Stomach smooth muscle (tissue), 2 donors: ENCODE results near the gene KCNG4.

Source experiments
- H3K27ac ChIP-seq: one replicate; pipeline ENCODE4 v1.7.0; 2013; ENCODE audit warnings: mild to moderate bottlenecking, low read length, inconsistent platforms
- H3K27me3 ChIP-seq, 2 donors: one replicate each; pipeline ENCODE4 v1.7.0; 2013; ENCODE audit warnings: low read length in 2 of 2; ENCODE audit not compliant: insufficient read depth in 2 of 2, control insufficient read depth in 1 of 2
- H3K36me3 ChIP-seq, 2 donors: one replicate each; pipeline ENCODE4 v1.7.0; 2013; ENCODE audit warnings: low read length in 2 of 2; ENCODE audit not compliant: control insufficient read depth in 2 of 2, insufficient read depth in 2 of 2
- H3K4me1 ChIP-seq: one replicate; pipeline ENCODE4 v1.7.0; 2013; ENCODE audit warnings: low read length; ENCODE audit not compliant: control insufficient read depth, insufficient read depth
- H3K4me3 ChIP-seq, 2 donors: one replicate each; pipeline ENCODE4 v1.7.0; 2013; ENCODE audit warnings: low read length in 2 of 2
- H3K9ac ChIP-seq, 2 donors: one replicate each; pipeline ENCODE4 v1.7.0; 2013; ENCODE audit warnings: low read length in 2 of 2, mild to moderate bottlenecking in 1 of 2
- H3K9me3 ChIP-seq, 2 donors: one replicate each; pipeline ENCODE4 v1.7.0; 2013; ENCODE audit warnings: low read length in 2 of 2; ENCODE audit not compliant: control insufficient read depth in 2 of 2
- donor health status: healthy.
- donor health status: Pancreatic carcinoma.

KCNG4 gene

DNA sequence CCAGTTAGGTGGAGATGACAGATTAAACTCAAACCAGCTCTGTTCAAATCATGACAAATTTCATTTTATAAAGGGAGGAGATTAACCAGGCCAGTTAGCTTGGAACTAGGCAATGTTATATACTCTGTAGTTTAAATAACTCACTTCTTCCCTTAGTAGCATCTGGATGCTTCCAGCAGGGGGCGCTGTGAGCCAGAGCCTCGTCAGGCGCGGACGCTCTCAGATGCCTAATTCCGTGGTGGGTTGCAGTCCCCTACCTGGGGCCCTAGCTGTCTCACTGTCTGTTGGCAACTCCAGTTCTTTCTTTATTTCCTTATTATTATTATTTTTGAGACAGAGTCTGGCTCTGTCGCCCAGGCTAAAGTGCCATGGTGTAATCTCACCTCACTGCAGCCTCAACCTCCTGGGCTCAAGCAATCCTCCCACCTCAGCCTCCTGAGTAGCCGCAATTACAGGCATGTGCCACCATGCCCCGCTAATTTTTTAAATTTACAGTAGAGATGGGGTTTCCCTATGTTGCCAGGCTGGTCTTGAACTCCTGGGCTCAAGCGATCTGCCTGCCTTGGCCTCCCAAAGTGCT is 37.5 kb upstream of the KCNG4 start:
- Histone ChIP-seq H3K4me3 (no peak overlapping the region), H3K4me1 (no peaks in the 10 kb centered on the region), H3K9ac (no peak overlapping the region), H3K36me3 (no peaks in the 10 kb centered on the region), H3K27ac (no peak overlapping the region), H3K27me3 (peaks cover 5 to 7% of the 10 kb centered on the region in 2 donors), H3K9me3 (no peaks in the 10 kb centered on the region)

- Histone ChIP-seq H3K4me3 (no peak overlapping the region), H3K9me3 (no peaks in the 10 kb centered on the region), H3K27ac (no peak overlapping the region), H3K9ac (no peak overlapping the region), H3K4me1 (no peaks in the 10 kb centered on the region), H3K27me3 (peaks cover 5 to 7% of the 10 kb centered on the region in 2 donors), H3K36me3 (no peaks in the 10 kb centered on the region)
Observed at GRCh38 chr16:84275585-84276151, 35.9 kb upstream of the KCNG4 start.

DNA sequence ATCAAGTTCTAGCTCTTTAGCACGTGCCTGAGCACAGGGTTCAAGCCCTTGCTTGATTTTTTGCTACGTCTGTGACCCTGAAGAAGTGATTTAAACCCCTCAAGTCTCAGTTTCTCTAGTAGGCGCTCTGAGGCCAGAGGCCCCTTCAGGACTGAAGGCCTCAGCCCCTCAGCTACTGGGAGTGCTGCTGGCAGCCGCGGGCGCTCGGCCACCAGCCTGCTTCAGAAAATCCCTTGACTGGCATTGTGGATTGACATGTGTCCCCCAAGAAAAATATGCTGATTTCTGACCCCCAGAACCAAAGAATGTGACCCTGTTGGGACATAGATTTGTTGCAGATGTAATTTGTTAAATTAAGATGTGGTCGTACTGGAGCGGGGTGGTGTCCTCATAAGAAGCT is 34.7 kb upstream of the KCNG4 start:
- H3K36me3 ChIP-seq = no peaks in the 10 kb centered on the region
- H3K27me3 ChIP-seq = peaks cover 5 to 7% of the 10 kb centered on the region in 2 donors
- H3K9ac ChIP-seq = no peak overlapping the region
- H3K4me1 ChIP-seq = no peaks in the 10 kb centered on the region
- no peak overlapping the region for H3K4me3 ChIP-seq
- H3K9me3 ChIP-seq = no peaks in the 10 kb centered on the region
- no peak overlapping the region for H3K27ac ChIP-seq

GRCh38 chr16:84272740-84273320 is 33.0 kb upstream of the KCNG4 start:
- Histone ChIP-seq H3K9me3 (no peaks in the 10 kb centered on the region), H3K27me3 (peaks cover 5 to 10% of the 10 kb centered on the region in 2 donors), H3K4me3 (no peak overlapping the region), H3K9ac (no peak overlapping the region), H3K27ac (no peak overlapping the region), H3K36me3 (no peaks in the 10 kb centered on the region), H3K4me1 (no peaks in the 10 kb centered on the region)

DNA sequence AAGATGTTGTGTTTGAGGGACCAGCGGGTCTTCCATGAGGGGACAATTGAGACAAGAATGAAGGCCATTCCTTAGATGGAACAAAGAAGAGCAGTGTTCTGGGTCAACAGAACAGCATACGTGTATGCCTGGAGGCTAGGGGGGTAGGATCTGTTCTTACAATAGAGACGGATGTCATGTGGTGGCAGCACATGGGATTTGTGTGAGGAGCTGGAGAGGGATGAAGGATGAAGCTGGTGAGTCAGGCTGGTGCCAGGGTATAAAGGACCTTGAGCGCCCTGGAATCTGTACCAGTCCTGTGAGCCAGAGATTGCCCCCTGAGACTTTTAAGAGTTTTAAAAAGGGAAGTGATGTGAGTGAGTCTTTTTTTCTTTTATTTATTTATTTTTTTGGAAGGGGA is 32.1 kb upstream of the KCNG4 start:
- Histone ChIP-seq H3K9ac (no peak overlapping the region), H3K9me3 (no peaks in the 10 kb centered on the region), H3K4me3 (no peak overlapping the region), H3K27me3 (peaks cover 5 to 10% of the 10 kb centered on the region in 2 donors), H3K36me3 (no peaks in the 10 kb centered on the region), H3K4me1 (no peaks in the 10 kb centered on the region), H3K27ac (no peak overlapping the region)

- Histone ChIP-seq H3K9me3 (no peaks in the 10 kb centered on the region), H3K9ac (no peak overlapping the region), H3K27ac (no peak overlapping the region), H3K36me3 (no peaks in the 10 kb centered on the region), H3K27me3 (peaks cover 5 to 10% of the 10 kb centered on the region in 2 donors), H3K4me3 (no peak overlapping the region), H3K4me1 (no peaks in the 10 kb centered on the region)
Observed at GRCh38 chr16:84271037-84271436, 31.2 kb upstream of the KCNG4 start.

GRCh38 chr16:84270531-84270930 is 30.7 kb upstream of the KCNG4 start:
- H3K9ac ChIP-seq = no peak overlapping the region
- H3K9me3 ChIP-seq = no peaks in the 10 kb centered on the region
- no peak overlapping the region for H3K4me3 ChIP-seq
- H3K36me3 ChIP-seq = no peaks in the 10 kb centered on the region
- H3K27me3 ChIP-seq = peaks cover 5 to 10% of the 10 kb centered on the region in 2 donors
- H3K4me1 ChIP-seq = no peaks in the 10 kb centered on the region
- H3K27ac ChIP-seq = no peak overlapping the region

DNA sequence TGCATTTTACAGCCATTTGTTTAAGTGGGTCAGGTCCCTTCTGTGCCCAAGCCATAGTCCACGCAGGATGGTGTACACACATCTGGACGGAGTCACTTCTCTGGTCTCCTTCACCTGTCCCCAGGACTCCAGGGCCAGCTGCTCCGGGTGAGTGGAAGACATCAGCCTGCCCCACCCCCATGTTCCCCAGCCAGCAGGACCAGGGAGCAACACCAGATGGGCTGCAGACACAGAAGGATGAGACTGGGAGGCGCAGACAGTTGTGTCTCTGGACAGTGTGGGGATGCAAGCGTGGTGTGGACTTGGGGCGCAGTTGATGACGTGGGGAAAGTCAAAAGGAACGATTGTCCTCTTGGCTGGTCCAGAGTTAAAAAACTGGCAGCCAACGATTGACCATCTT is 30.3 kb upstream of the KCNG4 start:
- Histone ChIP-seq H3K36me3 (no peaks in the 10 kb centered on the region), H3K27me3 (peaks cover 3 to 10% of the 10 kb centered on the region in 2 donors), H3K4me3 (no peak overlapping the region), H3K4me1 (no peaks in the 10 kb centered on the region), H3K9me3 (no peaks in the 10 kb centered on the region), H3K9ac (no peak overlapping the region), H3K27ac (no peak overlapping the region)

DNA sequence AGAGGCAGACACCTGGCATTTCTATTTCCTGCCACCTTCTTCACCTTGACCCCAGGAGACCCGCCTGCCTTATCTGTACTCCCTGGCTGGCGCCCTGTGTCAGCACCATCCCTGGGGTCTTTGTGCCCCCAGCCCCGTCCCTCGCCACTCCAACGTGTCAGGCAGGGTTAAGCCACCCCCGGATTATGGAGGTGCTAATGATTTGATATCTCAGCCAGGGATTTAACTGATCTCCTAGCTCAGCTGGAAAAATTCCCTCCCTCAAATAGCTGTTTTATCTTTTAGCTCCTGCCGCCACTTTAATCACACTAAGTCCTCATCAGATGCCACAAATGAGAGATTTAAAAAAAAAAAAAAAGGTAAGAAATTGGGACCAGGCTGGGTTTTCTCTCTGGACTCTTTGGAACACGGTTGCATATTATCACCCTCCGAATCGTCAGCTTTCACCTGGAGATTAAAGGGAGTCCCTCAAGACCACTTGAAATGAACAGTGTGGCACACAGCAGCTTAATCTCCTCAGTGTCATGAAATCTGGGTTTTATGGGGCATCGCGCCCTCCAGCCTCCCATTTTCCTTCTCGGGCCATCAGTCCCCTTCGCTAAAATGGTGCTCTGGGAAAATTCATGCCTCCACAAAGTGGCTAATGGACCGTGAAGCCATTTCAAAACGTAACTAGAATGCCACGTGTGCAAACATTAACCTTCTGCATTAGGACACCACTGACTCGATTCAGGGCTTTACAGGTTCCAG is 28.7 kb upstream of the KCNG4 start:
- H3K36me3 ChIP-seq = no peaks in the 10 kb centered on the region
- no peak overlapping the region for H3K9ac ChIP-seq
- H3K9me3 ChIP-seq = no peaks in the 10 kb centered on the region
- peaks cover 3 to 7% of the 10 kb centered on the region in 2 donors for H3K27me3 ChIP-seq
- H3K4me1 ChIP-seq = no peaks in the 10 kb centered on the region
- H3K4me3 ChIP-seq = no peak overlapping the region
- H3K27ac ChIP-seq = no peak overlapping the region

DNA sequence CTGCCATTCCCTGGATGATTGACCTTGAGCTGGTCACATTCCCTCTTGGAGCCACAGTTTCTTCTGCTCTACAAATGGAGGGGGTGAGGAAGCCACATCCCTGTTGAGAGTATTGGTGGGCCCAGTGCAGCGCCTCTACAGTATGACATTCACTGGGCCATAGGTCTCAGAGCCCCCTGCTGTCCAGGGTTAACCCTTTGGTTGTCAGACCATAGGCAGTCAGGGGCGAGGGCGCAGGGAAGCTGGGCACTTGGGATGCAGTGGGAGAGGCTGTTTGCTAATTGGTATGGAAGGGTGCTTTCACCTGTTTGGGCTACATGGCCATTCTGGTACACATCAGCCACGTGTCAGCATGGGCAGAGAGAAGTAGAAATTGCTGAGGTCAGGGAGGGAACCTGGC is 27.6 kb upstream of the KCNG4 start:
- H3K4me1 ChIP-seq = no peaks in the 10 kb centered on the region
- H3K27me3 ChIP-seq = peaks cover 6 to 9% of the 10 kb centered on the region in 2 donors

More for the DNA sequence above, 27.6 kb upstream of the KCNG4 start:
- Histone ChIP-seq H3K27ac (no peak overlapping the region), H3K9me3 (no peaks in the 10 kb centered on the region), H3K36me3 (no peaks in the 10 kb centered on the region), H3K9ac (no peak overlapping the region), H3K4me3 (no peak overlapping the region)
